ENCODE results near the gene STK11IP. TPM values are rescaled to one million over a fixed set of nuclear protein-coding genes. Genes with fewer than 3 reads are reported as not detected.

The STK11IP gene
- total and polyA plus RNA-seq, 2 of the 13 experiments (the other 11 are each of a cell fraction or from before 2014, with no cell fraction given), result 12.8 to 24.0 TPM

GRCh38 chr2:219570924-219571310, 26.7 kb upstream of the STK11IP start (continued):
- TF ChIP-seq PAF1 (CRISPR knock-in tag; IDR thresholded peaks at IDR 0.05) (no peak), ARID5B (CRISPR knock-in tag; IDR thresholded peaks at IDR 0.05) (no peak), ZBTB7A (CRISPR knock-in tag; IDR thresholded peaks at IDR 0.05) (peak; percentile 7; the same call in 1 of the 2 replicates), SRSF1 (optimal IDR thresholded peaks at IDR 0.05; ENCODE audit: low read depth, low read length) (peak; percentile 2), SSRP1 (CRISPR knock-in tag; IDR thresholded peaks at IDR 0.05) (no peak), ZC3H4 (CRISPR knock-in tag; IDR thresholded peaks at IDR 0.05; ENCODE audit: borderline replicate concordance) (0 out of 2 replicates have a peak, but pooled peaks have one; percentile 0), NCOA1 (CRISPR knock-in tag; IDR thresholded peaks at IDR 0.05) (no peak), BRF2 (CRISPR knock-in tag; IDR thresholded peaks at IDR 0.05) (no peak), ZNF747 (CRISPR knock-in tag; IDR thresholded peaks at IDR 0.05; ENCODE audit: borderline replicate concordance) (no peak), FUBP1 (CRISPR knock-in tag; IDR thresholded peaks at IDR 0.05; ENCODE audit: borderline replicate concordance) (no peak), TBX3 (IDR thresholded peaks at IDR 0.05; ENCODE audit: borderline replicate concordance) (no peak), NFAT5 (CRISPR knock-in tag; IDR thresholded peaks at IDR 0.05) (no peak), BCL6 (CRISPR knock-in tag; IDR thresholded peaks at IDR 0.05) (no peak), ZNF33B (CRISPR knock-in tag; IDR thresholded peaks at IDR 0.05) (no peak), SRY (CRISPR knock-in tag; IDR thresholded peaks at IDR 0.05) (0 out of 2 replicates have a peak, but pooled peaks have one; percentile 13), MXD1 (CRISPR knock-in tag; IDR thresholded peaks at IDR 0.05) (no peak), MED13 (CRISPR knock-in tag; IDR thresholded peaks at IDR 0.05) (no peak), RARG (CRISPR knock-in tag; IDR thresholded peaks at IDR 0.05; ENCODE audit: low read depth) (no peak), CC2D1A (CRISPR knock-in tag; IDR thresholded peaks at IDR 0.05) (no peak)

Data from HepG2 (cell line).